IPS-15b (cell line): ENCODE measurements around the gene OTUD3.
"Not testable (repeated sequence)": the region's sequence is repeated elsewhere in the genome, so short reads cannot be mapped to it uniquely, and the experiment has no call there.

ENCODE experiments used
- H3K27me3 ChIP-seq: one replicate; pipeline ENCODE4 v1.6.1; 2013; ENCODE audit warnings: low read length; ENCODE audit not compliant: control insufficient read depth, insufficient read depth
- H3K36me3 ChIP-seq: one replicate; pipeline ENCODE4 v1.6.1; 2013; ENCODE audit warnings: low read length; ENCODE audit not compliant: control insufficient read depth, insufficient read depth
- H3K4me1 ChIP-seq: one replicate; pipeline ENCODE4 v1.6.1; 2013; ENCODE audit warnings: mild to moderate bottlenecking, low read length; ENCODE audit not compliant: control insufficient read depth, insufficient read depth
- H3K4me3 ChIP-seq: one replicate; pipeline ENCODE4 v1.5.1; 2013; ENCODE audit warnings: low read depth, low read length
- H3K9ac ChIP-seq: one replicate; pipeline ENCODE4 v1.6.1; 2013; ENCODE audit warnings: low read depth, mild to moderate bottlenecking, low read length
- H3K9me3 ChIP-seq: one replicate; pipeline ENCODE4 v1.6.1; 2013; ENCODE audit warnings: mild to moderate bottlenecking, low read length; ENCODE audit not compliant: control insufficient read depth, insufficient read depth

Gene OTUD3

DNA sequence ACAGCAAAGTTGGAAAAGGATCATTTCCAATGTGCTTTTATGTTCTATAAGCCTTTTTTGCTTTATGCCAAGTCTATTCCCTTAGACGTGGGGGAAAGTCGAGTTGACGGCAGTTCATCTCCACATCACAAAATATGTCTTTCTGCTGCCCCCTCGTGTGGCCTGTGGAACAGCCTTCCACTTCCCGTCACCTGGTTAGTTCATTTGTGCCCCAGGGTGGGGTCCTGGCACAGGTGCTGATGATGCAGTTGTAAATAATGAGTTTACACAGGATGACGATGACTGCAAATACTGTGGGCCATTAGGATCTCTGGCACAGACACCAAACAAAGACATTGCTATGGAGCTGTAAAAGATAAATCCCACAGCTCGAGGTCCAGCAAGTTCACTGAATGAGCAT is 10.0 kb upstream of the OTUD3 start:
- Histone ChIP-seq H3K27me3 (no peaks in the 10 kb centered on the region), H3K4me1 (no peaks in the 10 kb centered on the region), H3K9ac (no peak overlapping the region), H3K36me3 (no peaks in the 10 kb centered on the region), H3K9me3 (no peaks in the 10 kb centered on the region), H3K4me3 (no peak overlapping the region)

DNA sequence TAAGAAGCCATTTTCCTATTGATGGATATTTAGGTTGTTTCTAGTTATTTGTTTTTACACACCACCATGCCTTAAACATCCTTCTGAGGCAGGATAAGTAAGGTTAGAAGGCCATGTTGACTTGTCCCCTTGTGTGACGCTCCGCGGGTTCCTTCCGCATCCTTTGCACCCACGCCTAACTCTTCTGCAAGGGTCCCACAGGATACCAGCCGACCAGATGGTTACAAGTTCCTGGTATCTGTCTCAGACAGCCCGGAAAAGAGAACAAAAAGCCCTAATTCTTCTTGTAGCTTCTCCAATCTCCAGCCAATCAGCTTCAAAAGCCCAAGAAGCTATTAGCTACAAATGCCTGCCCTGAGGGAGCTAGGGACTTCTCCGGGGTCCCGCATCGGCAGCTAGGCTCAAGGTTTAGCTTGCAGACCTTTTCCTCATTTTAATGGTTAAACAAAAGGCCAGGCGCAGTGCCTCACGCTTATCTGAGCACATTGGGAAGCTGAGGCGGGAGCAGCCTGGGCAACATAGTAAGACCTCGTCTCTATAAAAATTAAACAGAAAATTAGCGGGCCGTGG is 4.9 kb upstream of the OTUD3 start:
- Histone ChIP-seq H3K9me3 (no peaks in the 10 kb centered on the region), H3K36me3 (no peaks in the 10 kb centered on the region), H3K4me3 (no peak overlapping the region), H3K4me1 (peaks cover 3% of the 10 kb centered on the region), H3K9ac (no peak overlapping the region), H3K27me3 (no peaks in the 10 kb centered on the region)

DNA sequence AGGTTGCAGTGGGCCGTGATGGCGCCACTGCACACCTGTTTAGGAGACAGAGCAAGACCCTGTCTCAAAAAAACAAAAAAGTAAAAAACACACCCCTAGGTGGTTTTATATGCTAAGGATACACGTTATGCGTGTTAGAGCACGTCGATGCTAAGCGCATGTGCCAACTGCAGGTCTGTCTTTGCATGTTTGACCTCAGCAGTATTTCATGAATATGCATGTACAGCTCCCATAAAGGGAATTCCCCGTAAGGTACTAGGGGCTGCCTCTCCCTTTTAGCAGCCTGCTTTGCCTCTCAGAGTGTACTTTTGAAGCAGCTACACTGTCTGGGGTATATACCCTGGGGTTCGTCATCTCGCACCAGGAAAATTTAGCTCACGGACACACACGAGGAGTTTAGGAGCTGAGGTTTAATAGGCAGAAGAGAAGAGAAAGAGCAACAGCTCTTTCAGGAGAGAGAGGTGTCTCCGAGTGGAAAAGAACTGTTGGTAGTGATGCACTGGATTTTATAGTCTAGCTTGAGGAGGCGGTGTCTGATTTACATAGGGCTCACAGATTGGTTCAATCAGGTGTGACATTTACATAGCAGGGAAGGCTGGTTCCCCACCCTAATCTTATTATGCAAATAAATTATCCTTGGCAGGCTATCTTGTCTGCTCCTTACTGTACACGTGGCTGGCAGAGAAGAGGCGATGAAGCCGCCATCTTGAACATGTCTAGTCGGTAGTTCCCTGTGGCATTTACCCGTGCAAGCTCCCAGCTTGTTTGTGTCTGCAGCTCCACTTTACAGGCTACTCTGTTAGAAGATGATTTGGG is 4.2 kb upstream of the OTUD3 start:
- no peaks in the 10 kb centered on the region for H3K9me3 ChIP-seq
- H3K36me3 ChIP-seq: no peaks in the 10 kb centered on the region
- peaks cover 3% of the 10 kb centered on the region for H3K4me1 ChIP-seq
- H3K4me3 ChIP-seq: no peak overlapping the region
- H3K9ac ChIP-seq: no peak overlapping the region
- H3K27me3 ChIP-seq: no peaks in the 10 kb centered on the region

DNA sequence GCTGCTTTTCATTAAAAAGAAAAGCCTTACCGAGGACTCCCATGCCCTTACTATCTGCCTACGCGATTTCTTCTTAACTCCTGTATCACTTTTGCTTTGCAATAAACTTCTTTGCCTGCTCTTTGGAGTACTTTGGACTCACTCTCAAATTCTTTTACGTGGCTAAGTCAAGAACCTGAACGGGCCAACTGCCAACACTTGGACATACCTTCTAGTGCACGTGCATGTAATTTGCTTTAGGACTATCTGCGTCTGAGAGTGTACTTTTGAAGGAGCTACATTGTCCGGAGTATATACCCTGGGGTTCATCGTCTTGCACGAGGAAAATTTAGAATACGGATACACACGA is 3.6 kb upstream of the OTUD3 start:
- Histone ChIP-seq H3K27me3 (no peaks in the 10 kb centered on the region), H3K4me1 (peaks cover 3% of the 10 kb centered on the region), H3K9ac (no peak overlapping the region), H3K4me3 (no peak overlapping the region), H3K9me3 (no peaks in the 10 kb centered on the region), H3K36me3 (no peaks in the 10 kb centered on the region)

DNA sequence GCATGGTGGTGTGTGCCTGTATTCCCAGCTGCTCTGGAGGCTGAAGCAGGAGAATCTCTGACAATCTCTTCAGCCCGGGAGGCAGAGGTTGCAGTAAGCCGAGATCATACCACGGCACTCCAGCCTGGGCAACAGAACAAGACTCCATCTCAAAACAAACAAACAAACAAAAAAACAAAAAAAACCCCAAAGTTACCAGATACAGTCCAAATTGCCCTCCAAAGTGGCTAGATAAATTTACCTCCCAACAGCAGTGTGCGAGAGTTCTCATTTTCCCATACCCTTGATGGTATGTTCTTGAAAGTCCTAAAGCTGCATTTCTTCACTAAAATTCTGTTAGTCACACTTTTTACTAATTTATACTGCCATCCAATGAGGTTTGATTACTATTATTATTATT is 3.0 kb upstream of the OTUD3 start:
- Histone ChIP-seq H3K27me3 (no peaks in the 10 kb centered on the region), H3K36me3 (no peaks in the 10 kb centered on the region), H3K9ac (no peak overlapping the region), H3K4me3 (no peak overlapping the region), H3K4me1 (peaks cover 5% of the 10 kb centered on the region), H3K9me3 (no peaks in the 10 kb centered on the region)

DNA sequence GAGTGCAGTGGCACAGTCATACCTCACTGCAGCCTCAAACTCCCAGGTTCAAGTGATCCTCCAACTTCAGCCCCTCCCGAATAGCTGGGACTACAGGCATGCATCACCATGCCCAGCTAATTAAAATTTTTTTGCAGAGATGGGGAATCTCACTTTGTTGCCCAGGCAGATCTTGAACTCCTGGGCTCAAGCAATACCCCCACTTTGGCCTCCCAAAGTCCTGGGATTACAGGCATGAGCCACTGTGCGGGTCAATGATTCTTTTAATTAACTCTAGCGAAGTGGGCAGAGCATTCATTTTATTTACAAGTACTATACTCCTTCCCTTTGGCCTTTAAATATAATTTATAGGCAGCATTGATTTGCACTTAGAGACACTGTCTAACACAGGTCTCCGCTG is 2.5 kb upstream of the OTUD3 start:
- no peaks in the 10 kb centered on the region for H3K36me3 ChIP-seq
- peaks cover 5% of the 10 kb centered on the region for H3K4me1 ChIP-seq
- H3K9ac ChIP-seq: no peak overlapping the region
- H3K9me3 ChIP-seq: no peaks in the 10 kb centered on the region
- H3K27me3 ChIP-seq: no peaks in the 10 kb centered on the region
- H3K4me3 ChIP-seq: no peak overlapping the region

DNA sequence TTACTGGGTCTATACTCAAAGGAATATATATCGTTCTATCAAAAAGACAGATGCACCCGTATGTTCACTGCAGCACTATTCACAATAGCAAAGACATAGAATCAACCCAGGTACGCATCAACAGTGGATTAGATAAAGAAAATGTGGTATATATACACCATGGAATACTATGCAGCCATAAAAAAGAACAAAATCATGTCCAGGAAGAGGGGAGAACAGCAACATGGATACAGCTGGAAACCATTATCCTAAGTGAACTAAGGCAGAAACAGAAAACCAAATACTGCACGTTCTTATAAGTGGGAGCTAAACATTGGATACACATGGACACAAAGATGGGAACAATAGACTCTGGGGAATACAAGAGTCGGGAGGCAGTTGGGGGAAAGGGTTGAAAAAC is 1.4 kb upstream of the OTUD3 start:
- H3K9ac ChIP-seq, H3K4me1 ChIP-seq, H3K9me3 ChIP-seq, H3K27me3 ChIP-seq, H3K4me3 ChIP-seq, H3K36me3 ChIP-seq: not testable (repeated sequence)

DNA sequence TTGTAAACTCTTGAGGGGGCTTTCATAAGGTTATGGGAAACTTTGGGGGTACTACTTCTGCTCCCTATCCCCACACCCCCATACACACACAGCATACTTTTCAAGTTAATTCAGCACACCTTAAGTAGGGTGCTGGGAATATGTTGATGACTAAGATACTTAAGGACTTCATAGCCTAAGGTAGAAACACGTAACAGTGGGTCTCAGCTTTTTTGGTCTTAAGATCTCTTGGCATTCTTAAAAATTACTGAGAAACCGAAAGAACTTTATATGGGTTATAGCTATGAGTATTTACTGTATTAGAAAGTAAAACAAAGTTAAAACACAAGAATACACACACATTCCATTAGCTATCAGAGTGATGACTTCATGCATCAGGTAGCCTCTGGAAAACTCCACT is 2.1 kb downstream of the OTUD3 start:
- no peak overlapping the region for H3K4me3 ChIP-seq

DNA sequence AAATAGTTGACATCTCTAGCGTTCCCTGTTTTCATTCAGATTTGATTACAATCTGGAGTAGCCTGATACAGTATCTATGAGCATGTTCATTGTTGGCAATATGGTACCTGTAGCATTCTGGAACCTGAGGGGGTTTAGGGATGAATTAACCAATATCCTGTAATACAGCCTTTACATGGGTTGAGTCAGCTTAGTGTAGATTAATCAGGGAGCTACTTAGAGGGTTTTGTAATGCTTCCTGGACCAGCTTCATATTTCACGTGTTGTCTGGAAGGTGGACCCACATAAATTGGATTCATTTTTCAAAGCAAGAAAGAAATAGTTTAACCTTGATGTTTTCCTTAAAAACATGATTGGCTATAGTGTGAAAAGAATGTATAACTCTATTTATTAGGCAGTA is 3.6 kb downstream of the OTUD3 start:
- no peak overlapping the region for H3K9ac ChIP-seq
- H3K4me1 ChIP-seq: peaks cover 5% of the 10 kb centered on the region
- no peaks in the 10 kb centered on the region for H3K9me3 ChIP-seq
- no peaks in the 10 kb centered on the region for H3K27me3 ChIP-seq
- no peak overlapping the region for H3K4me3 ChIP-seq
- no peaks in the 10 kb centered on the region for H3K36me3 ChIP-seq

More for the DNA sequence above, 2.1 kb downstream of the OTUD3 start:
- Histone ChIP-seq H3K36me3 (no peaks in the 10 kb centered on the region), H3K9me3 (no peaks in the 10 kb centered on the region), H3K27me3 (no peaks in the 10 kb centered on the region), H3K9ac (no peak overlapping the region), H3K4me1 (peaks cover 5% of the 10 kb centered on the region)

DNA sequence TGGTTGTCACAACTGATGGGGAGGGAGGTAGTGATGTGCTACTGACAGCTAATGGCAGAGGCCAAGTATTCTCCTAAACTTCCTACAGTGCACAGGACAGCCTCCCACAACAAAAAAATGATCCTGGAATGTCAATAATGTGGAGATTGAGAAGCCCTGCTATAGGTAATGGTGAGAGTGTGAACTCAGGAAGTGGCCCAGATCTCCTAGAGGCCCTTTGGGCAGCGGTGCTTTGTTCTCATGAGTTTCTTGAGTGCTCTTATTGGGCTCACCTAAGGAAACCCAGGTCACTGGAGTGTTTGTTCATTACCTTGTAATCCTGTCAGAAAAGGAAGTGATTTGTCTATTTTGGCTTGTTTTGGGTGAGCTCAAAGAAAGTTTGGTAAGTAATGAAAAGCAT is 5.9 kb downstream of the OTUD3 start:
- no peak overlapping the region for H3K4me3 ChIP-seq
- no peaks in the 10 kb centered on the region for H3K9me3 ChIP-seq
- H3K36me3 ChIP-seq: no peaks in the 10 kb centered on the region
- H3K27me3 ChIP-seq: no peaks in the 10 kb centered on the region
- H3K9ac ChIP-seq: no peak overlapping the region
- H3K4me1 ChIP-seq: peaks cover 3% of the 10 kb centered on the region

DNA sequence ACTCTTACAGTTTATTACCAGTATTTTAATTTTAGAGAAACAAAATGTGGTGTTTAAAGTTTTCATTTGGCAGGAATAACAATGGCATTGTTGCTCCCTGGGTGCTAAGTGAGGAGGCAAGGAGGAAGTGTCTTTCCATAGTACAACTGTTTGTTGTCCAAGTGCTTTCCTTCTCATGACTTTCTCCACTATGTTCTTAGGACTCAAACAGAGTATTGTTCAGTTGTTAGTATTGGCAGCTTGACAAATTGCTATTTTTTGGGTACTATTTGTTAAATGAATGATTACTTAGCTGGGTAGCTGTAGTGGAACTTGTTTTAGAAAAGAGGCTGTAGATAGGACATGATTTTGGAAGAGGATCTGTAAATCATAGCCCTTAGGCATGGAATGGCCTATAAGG is 7.5 kb downstream of the OTUD3 start:
- H3K4me1 ChIP-seq: no peaks in the 10 kb centered on the region

DNA sequence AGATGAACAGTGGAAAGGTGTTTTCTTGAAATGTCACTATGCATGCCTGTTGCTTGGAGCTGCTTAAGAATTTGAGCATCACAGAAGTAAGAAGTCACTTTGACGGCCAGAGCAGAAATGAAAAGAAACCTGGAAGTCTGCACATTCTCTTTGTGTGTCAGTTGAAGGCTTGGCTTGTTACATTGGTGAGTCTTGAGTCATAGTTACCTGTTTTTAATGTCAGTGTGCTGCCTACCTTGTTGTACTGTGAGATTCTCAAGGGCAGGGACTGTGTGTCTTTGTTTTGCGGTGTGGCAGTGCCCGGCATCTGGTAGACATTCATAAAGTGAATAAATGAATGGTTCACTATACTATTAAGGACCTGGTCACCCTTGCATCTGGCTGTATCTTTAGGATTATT is 9.9 kb downstream of the OTUD3 start:
- H3K36me3 ChIP-seq: peaks cover 1% of the 10 kb centered on the region
- no peaks in the 10 kb centered on the region for H3K9me3 ChIP-seq
- H3K4me3 ChIP-seq: no peak overlapping the region
- no peaks in the 10 kb centered on the region for H3K4me1 ChIP-seq
- H3K27me3 ChIP-seq: no peaks in the 10 kb centered on the region
- H3K9ac ChIP-seq: no peak overlapping the region

More for the DNA sequence above, 7.5 kb downstream of the OTUD3 start:
- Histone ChIP-seq H3K4me3 (no peak overlapping the region), H3K9me3 (no peaks in the 10 kb centered on the region), H3K9ac (no peak overlapping the region), H3K27me3 (no peaks in the 10 kb centered on the region), H3K36me3 (no peaks in the 10 kb centered on the region)
